PFSK-1 (cell line): ENCODE measurements around the gene TSGA10.

Experiments used
- FOXP2 ChIP-seq: optimal IDR thresholded peaks from 2 replicates; pipeline ENCODE3; 2011; ENCODE audit warnings: borderline replicate concordance, control low read depth, inconsistent platforms; ENCODE audit not compliant: insufficient read depth; ENCODE audit errors: extremely low read length, extremely low read depth
- POLR2AphosphoS5 ChIP-seq: IDR thresholded peaks from 2 replicates; pipeline ENCODE4 v1.6.1; 2012; ENCODE audit warnings: low read depth, mild to moderate bottlenecking, control low read depth, low read length, moderate library complexity
- REST ChIP-seq, 2 experiments: IDR thresholded peaks; 2 replicates each; pipeline versions ENCODE4 v1.6.1 to v1.8.0; 2011 to 2012; ENCODE audit warnings: low read depth in 2 of 2, low read length in 2 of 2, control low read depth in 1 of 2, inconsistent platforms in 1 of 2, mild to moderate bottlenecking in 1 of 2, moderate library complexity in 1 of 2; ENCODE audit not compliant: insufficient read depth in 1 of 2
- SIN3A ChIP-seq: IDR thresholded peaks from 2 replicates; pipeline ENCODE4 v1.6.1; 2012; ENCODE audit warnings: mild to moderate bottlenecking, low read length, moderate library complexity, borderline replicate concordance; ENCODE audit not compliant: insufficient read depth
- TAF1 ChIP-seq: IDR thresholded peaks from 2 replicates; pipeline ENCODE4 v1.6.1; 2012; ENCODE audit warnings: low read length, control low read depth, borderline replicate concordance; ENCODE audit not compliant: insufficient read depth

TSGA10 gene

GRCh38 chr2:99150706-99151105 lies 4.0 kb downstream of the TSGA10 start:
- TF ChIP-seq TAF1 (no peak), REST (IDR thresholded peaks at IDR 0.05; ENCODE audit: insufficient read depth in 1 of 2, low read depth in 2 of 2, low read length in 2 of 2) (no peak), FOXP2 (no peak), POLR2AphosphoS5 (no peak), SIN3A (no peak)

- no peak for TF ChIP-seq REST (IDR thresholded peaks at IDR 0.05; ENCODE audit: insufficient read depth in 1 of 2, low read depth in 2 of 2, low read length in 2 of 2)
- peak; percentile 56 for TF ChIP-seq FOXP2
- 0 out of 2 replicates have a peak, but pooled peaks have one; percentile 50 for TF ChIP-seq POLR2AphosphoS5
Measured at GRCh38 chr2:99141110-99142108, 13.3 kb downstream of the TSGA10 start, which contains the start of gene C2orf15. C2orf15 (plus strand) TSS chr2:99141707; CDS start chr2:99150559, 8,852 bp downstream.

- no peak for TF ChIP-seq TAF1
- no peak for TF ChIP-seq SIN3A
- no peak for TF ChIP-seq POLR2AphosphoS5
- TF ChIP-seq FOXP2: no peak
- no peak for TF ChIP-seq REST (IDR thresholded peaks at IDR 0.05; ENCODE audit: insufficient read depth in 1 of 2, low read depth in 2 of 2, low read length in 2 of 2)
Measured at GRCh38 chr2:99140860-99141109, 14.0 kb downstream of the TSGA10 start.

GRCh38 chr2:99140056-99140859 lies 14.5 kb downstream of the TSGA10 start:
- TF ChIP-seq FOXP2: no peak
- TF ChIP-seq TAF1: no peak

- TF ChIP-seq SIN3A (no peak), POLR2AphosphoS5 (no peak), TAF1 (no peak), REST (IDR thresholded peaks at IDR 0.05; ENCODE audit: insufficient read depth in 1 of 2, low read depth in 2 of 2, low read length in 2 of 2) (no peak), FOXP2 (no peak)
Measured at GRCh38 chr2:99139003-99139402, 15.7 kb downstream of the TSGA10 start.
